ENCODE measurements around the gene ADAMTSL1.

- TF ChIP-seq CTCF (IDR thresholded peaks at IDR 0.05) (no peak), ZFX (IDR thresholded peaks at IDR 0.05; ENCODE audit: borderline replicate concordance) (no peak)
Measured at GRCh38 chr9:18452276-18452675, 21.7 kb upstream of the ADAMTSL1 start.

Data from 22Rv1 (cell line).